Hepatocyte (in vitro differentiated cells): ENCODE results near the gene HAS3. TPM values are rescaled to one million over a fixed set of nuclear protein-coding genes. Genes with fewer than 3 reads are reported as not detected.

Experiments used
- DNase-seq: peaks from one replicate; pipeline ENCODE4 v3.0.0-alpha.2; 2016; ENCODE audit warnings: low spot score
- H2AFZ ChIP-seq: fragments of 200-600 bp; sonication (generic); 2 replicates; pipeline ENCODE4 v1.6.0; 2016; ENCODE audit warnings: antibody characterized with exemption, mild to moderate bottlenecking
- H3K27ac ChIP-seq: fragments of 200-600 bp; sonication (generic); 2 replicates; pipeline ENCODE4 v1.5.1; 2016; ENCODE audit warnings: mild to moderate bottlenecking
- H3K27me3 ChIP-seq: fragments of 200-600 bp; sonication (generic); 2 replicates; pipeline ENCODE4 v1.6.1; 2016
- H3K36me3 ChIP-seq: fragments of 200-600 bp; sonication (generic); replicated peaks from 2 replicates; pipeline ENCODE4 v1.5.1; 2016; ENCODE audit warnings: low read depth; ENCODE audit not compliant: insufficient read depth
- H3K4me1 ChIP-seq: fragments of 200-600 bp; sonication (generic); 2 replicates; pipeline ENCODE4 v1.5.1; 2016; ENCODE audit warnings: mild to moderate bottlenecking, moderate library complexity; ENCODE audit not compliant: insufficient read depth
- H3K4me2 ChIP-seq: fragments of 200-600 bp; sonication (generic); 2 replicates; pipeline ENCODE4 v1.6.0; 2016
- H3K4me3 ChIP-seq: fragments of 200-600 bp; sonication (generic); 2 replicates; pipeline ENCODE4 v1.5.1; 2016; ENCODE audit warnings: mild to moderate bottlenecking
- H3K79me2 ChIP-seq: fragments of 200-600 bp; sonication (generic); 2 replicates; pipeline ENCODE4 v1.6.0; 2017; ENCODE audit warnings: mild to moderate bottlenecking
- H3K9me2 ChIP-seq: fragments of 200-600 bp; sonication (generic); replicated peaks from 2 replicates; pipeline ENCODE4 v1.6.0; 2017; ENCODE audit warnings: mild to moderate bottlenecking; ENCODE audit not compliant: insufficient read depth
- H3K9me3 ChIP-seq: fragments of 200-600 bp; sonication (generic); 2 replicates; pipeline ENCODE4 v1.5.1; 2016; ENCODE audit warnings: low read depth, mild to moderate bottlenecking
- H4K20me1 ChIP-seq: fragments of 200-600 bp; sonication (generic); 2 replicates; pipeline ENCODE4 v1.6.0; 2016; ENCODE audit warnings: mild to moderate bottlenecking; ENCODE audit not compliant: insufficient read depth, poor library complexity, severe bottlenecking
- EZH2 ChIP-seq: fragments of 200-600 bp; sonication (generic); IDR thresholded peaks from 2 replicates; pipeline ENCODE4 v1.6.1; 2016; ENCODE audit warnings: antibody characterized with exemption, mild to moderate bottlenecking, borderline replicate concordance
- EZH2phosphoT487 ChIP-seq: fragments of 200-600 bp; sonication (generic); IDR thresholded peaks from one replicate; pipeline ENCODE4 v1.6.1; 2018; ENCODE audit warnings: antibody characterized with exemption, mild to moderate bottlenecking, low read depth, moderate library complexity; ENCODE audit not compliant: unreplicated experiment, severe bottlenecking
- WGBS: methylation state at CpG from one replicate; pipeline ENCODE4 v1.1.6; 2016; ENCODE audit warnings: low lambda C conversion rate; ENCODE audit errors: missing lambda C conversion rate; 5-methylcytosine and 5-hydroxymethylcytosine counted together
- polyA plus RNA-seq: library from polyadenylated mRNA; unstranded; fragments of >200 nt; fragmentation: Nextera tagmentation; extraction: Ambion mirVana; gene quantifications from 2 replicates; pipeline ENCODE4 v1.2.1, GENCODE V29; 2016
- total RNA-seq: library from RNA; depleted of rRNA; stranded (reverse); fragments of >200 nt; gene quantifications from 2 replicates; pipeline ENCODE4 v1.2.3, GENCODE V29; 2014
- TF ChIP-seq, protein P1 (sequence below): fragments of 200-600 bp; sonication (generic); IDR thresholded peaks from 2 replicates; pipeline ENCODE4 v1.5.1; 2016; ENCODE audit warnings: antibody characterized with exemption, mild to moderate bottlenecking; ENCODE audit not compliant: poor library complexity

Gene HAS3
- total and polyA plus RNA-seq, 2 experiments from 2014 or later = 0.19 to 0.53 TPM

GRCh38 chr16:69157196-69157595, 51.7 kb downstream of the HAS3 start:
- Histone ChIP-seq H3K4me3 (no peak overlapping the region), H3K27ac (no peak overlapping the region), H3K4me2 (no peak overlapping the region), H3K9me2 (no peaks in the 10 kb centered on the region), H3K9me3 (no peaks in the 10 kb centered on the region), H3K36me3 (no peaks in the 10 kb centered on the region), H2AFZ (no peak overlapping the region), H3K79me2 (no peaks in the 10 kb centered on the region), H3K27me3 (no peaks in the 10 kb centered on the region), H3K4me1 (no peaks in the 10 kb centered on the region), H4K20me1 (no peaks in the 10 kb centered on the region)
- 94% methylated on average over 3 of the region's 3 CpGs for WGBS
- no peak for TF ChIP-seq EZH2
- TF ChIP-seq EZH2phosphoT487 = no peak
- TF ChIP-seq, protein P1, sequence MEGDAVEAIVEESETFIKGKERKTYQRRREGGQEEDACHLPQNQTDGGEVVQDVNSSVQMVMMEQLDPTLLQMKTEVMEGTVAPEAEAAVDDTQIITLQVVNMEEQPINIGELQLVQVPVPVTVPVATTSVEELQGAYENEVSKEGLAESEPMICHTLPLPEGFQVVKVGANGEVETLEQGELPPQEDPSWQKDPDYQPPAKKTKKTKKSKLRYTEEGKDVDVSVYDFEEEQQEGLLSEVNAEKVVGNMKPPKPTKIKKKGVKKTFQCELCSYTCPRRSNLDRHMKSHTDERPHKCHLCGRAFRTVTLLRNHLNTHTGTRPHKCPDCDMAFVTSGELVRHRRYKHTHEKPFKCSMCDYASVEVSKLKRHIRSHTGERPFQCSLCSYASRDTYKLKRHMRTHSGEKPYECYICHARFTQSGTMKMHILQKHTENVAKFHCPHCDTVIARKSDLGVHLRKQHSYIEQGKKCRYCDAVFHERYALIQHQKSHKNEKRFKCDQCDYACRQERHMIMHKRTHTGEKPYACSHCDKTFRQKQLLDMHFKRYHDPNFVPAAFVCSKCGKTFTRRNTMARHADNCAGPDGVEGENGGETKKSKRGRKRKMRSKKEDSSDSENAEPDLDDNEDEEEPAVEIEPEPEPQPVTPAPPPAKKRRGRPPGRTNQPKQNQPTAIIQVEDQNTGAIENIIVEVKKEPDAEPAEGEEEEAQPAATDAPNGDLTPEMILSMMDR = no peak
- DNase-seq = no peak

DNA sequence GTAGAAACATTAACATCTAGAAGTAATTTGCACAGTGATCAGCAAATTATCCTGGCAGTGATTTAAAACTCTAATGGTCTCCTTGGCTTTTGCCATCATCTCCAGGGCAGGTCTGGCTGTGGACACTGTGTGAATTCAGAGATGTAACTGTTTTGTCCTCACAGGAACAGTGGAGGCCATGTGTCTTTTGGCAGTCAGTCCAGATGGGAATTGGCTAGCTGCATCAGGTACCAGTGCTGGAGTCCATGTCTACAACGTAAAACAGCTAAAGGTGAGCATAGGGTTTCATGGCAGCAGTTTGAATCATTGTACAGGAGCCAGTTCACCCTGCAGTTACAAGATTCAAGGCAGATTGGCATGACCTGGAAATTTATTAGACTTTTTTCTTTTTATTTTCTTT, 54.7 kb downstream of the HAS3 start:
- no peaks in the 10 kb centered on the region for H3K27me3 ChIP-seq
- WGBS = 82% methylated on average over 1 of the region's 1 CpG
- H3K4me3 ChIP-seq = no peak overlapping the region
- no peaks in the 10 kb centered on the region for H3K4me1 ChIP-seq
- no peaks in the 10 kb centered on the region for H3K79me2 ChIP-seq
- H3K36me3 ChIP-seq = no peaks in the 10 kb centered on the region
- H3K4me2 ChIP-seq = no peak overlapping the region
- H2AFZ ChIP-seq = no peak overlapping the region
- H3K27ac ChIP-seq = no peak overlapping the region
- TF ChIP-seq EZH2phosphoT487 (no peak), EZH2 (no peak)
- TF ChIP-seq, protein P1 = no peak
- H3K9me2 ChIP-seq = no peaks in the 10 kb centered on the region
- H4K20me1 ChIP-seq = no peaks in the 10 kb centered on the region
- no peaks in the 10 kb centered on the region for H3K9me3 ChIP-seq
- DNase-seq = no peak

DNA sequence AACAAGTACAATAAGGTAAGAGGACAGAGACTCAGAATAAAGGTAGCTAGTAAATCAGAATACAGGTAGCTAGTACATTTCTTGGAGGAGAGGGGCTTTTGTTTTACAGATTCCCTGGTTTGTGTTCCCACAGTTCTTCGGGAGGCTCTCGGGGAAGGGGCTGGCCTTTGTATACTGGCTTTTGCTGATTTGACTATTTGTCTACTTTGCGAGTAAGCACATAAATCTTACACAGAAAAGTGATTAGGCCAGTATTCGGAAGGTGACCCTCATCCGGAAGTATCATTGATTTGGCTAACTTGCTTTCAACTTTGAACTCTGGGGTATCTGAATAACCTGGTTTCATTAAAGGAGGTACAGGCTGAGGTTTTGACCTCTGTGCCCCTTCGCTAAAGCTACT, 60.1 kb downstream of the HAS3 start:
- Histone ChIP-seq H3K79me2 (no peaks in the 10 kb centered on the region), H3K4me2 (no peak overlapping the region), H3K4me3 (no peak overlapping the region), H3K9me3 (no peaks in the 10 kb centered on the region), H4K20me1 (no peaks in the 10 kb centered on the region), H3K9me2 (no peaks in the 10 kb centered on the region), H3K27me3 (no peaks in the 10 kb centered on the region), H3K4me1 (no peaks in the 10 kb centered on the region), H3K36me3 (no peaks in the 10 kb centered on the region), H2AFZ (no peak overlapping the region), H3K27ac (no peak overlapping the region)
- TF ChIP-seq, protein P1 = no peak
- TF ChIP-seq EZH2 = no peak
- no peak for TF ChIP-seq EZH2phosphoT487
- 89% methylated on average over 6 of the region's 6 CpGs for WGBS
- no peak for DNase-seq

- Histone ChIP-seq H3K4me2 (no peak overlapping the region), H3K4me3 (no peak overlapping the region), H3K27me3 (no peaks in the 10 kb centered on the region), H3K27ac (no peak overlapping the region), H3K36me3 (no peaks in the 10 kb centered on the region), H3K4me1 (no peaks in the 10 kb centered on the region), H3K79me2 (no peaks in the 10 kb centered on the region), H4K20me1 (no peaks in the 10 kb centered on the region), H2AFZ (no peak overlapping the region), H3K9me3 (no peaks in the 10 kb centered on the region), H3K9me2 (no peaks in the 10 kb centered on the region)
- TF ChIP-seq EZH2phosphoT487 (no peak), EZH2 (no peak)
- TF ChIP-seq, protein P1 = no peak
- no peak for DNase-seq
- WGBS = 53% methylated on average over 8 of the region's 8 CpGs
Observed at GRCh38 chr16:69166221-69166833, 60.9 kb downstream of the HAS3 start.
